GM10266 (cell line): Measurements from ENCODE around the gene RYR1.

ENCODE experiments used
- DNase-seq: peaks from one replicate; pipeline ENCODE4 v3.0.0; 2012; ENCODE audit errors: extremely low spot score
- TF ChIP-seq, protein P1 (sequence below): IDR thresholded peaks from 2 replicates; pipeline ENCODE4 v1.5.1; 2012; ENCODE audit warnings: mild to moderate bottlenecking, low read depth; ENCODE audit not compliant: control insufficient read depth, insufficient read depth; ENCODE audit errors: missing control alignments

The RYR1 gene

DNA sequence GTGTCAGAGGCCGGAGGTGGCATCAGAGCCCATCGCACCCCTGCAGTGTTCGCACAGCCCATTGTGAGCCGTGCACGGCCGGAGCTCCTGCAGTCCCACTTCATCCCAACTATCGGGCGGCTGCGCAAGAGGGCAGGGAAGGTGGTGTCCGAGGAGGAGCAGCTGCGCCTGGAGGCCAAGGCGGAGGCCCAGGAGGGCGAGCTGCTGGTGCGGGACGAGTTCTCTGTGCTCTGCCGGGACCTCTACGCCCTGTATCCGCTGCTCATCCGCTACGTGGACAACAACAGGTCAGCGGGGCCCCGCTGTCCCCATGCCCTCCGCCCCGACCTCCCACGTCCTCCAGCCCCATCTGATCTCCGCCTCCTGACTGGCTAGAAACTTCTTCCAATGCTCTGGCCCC, 85.7 kb downstream of the RYR1 start:
- no peak for DNase-seq
- TF ChIP-seq, protein P1, sequence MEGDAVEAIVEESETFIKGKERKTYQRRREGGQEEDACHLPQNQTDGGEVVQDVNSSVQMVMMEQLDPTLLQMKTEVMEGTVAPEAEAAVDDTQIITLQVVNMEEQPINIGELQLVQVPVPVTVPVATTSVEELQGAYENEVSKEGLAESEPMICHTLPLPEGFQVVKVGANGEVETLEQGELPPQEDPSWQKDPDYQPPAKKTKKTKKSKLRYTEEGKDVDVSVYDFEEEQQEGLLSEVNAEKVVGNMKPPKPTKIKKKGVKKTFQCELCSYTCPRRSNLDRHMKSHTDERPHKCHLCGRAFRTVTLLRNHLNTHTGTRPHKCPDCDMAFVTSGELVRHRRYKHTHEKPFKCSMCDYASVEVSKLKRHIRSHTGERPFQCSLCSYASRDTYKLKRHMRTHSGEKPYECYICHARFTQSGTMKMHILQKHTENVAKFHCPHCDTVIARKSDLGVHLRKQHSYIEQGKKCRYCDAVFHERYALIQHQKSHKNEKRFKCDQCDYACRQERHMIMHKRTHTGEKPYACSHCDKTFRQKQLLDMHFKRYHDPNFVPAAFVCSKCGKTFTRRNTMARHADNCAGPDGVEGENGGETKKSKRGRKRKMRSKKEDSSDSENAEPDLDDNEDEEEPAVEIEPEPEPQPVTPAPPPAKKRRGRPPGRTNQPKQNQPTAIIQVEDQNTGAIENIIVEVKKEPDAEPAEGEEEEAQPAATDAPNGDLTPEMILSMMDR = no peak

DNA sequence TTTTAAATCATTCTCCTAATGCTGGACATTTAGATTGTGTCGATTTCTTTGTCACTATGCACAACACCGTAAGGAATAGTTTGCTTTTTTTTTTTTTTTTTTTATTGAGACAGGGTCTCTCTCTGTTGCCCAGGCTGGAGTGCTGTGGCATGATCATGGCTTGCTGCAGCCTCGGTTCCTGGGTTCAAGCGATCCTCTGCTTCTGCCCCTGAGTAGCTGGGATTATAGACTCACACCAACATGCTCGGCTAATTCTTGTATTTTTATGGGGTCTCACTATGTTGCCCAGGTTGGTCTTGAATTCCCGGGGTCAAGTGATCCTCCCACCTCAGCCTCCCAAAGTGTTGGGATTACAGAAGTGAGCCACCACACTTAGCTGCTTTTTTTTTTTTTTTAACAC, 86.5 kb downstream of the RYR1 start:
- DNase-seq = no peak
- TF ChIP-seq, protein P1 = no peak

DNA sequence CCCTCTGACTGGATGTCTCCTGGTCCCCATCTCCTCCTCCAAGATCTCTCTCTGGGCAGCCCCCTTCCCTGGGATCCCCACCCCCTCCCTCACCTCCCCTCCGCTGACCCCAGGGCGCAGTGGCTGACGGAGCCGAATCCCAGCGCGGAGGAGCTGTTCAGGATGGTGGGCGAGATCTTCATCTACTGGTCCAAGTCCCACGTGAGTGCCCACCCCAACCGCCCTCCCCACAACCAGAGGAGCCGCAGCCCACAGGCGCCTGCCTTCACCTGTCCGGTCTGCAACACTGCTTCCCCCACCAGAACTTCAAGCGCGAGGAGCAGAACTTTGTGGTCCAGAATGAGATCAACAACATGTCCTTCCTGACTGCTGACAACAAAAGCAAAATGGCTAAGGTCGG, 89.4 kb downstream of the RYR1 start:
- no peak for DNase-seq
- TF ChIP-seq, protein P1 = no peak

DNA sequence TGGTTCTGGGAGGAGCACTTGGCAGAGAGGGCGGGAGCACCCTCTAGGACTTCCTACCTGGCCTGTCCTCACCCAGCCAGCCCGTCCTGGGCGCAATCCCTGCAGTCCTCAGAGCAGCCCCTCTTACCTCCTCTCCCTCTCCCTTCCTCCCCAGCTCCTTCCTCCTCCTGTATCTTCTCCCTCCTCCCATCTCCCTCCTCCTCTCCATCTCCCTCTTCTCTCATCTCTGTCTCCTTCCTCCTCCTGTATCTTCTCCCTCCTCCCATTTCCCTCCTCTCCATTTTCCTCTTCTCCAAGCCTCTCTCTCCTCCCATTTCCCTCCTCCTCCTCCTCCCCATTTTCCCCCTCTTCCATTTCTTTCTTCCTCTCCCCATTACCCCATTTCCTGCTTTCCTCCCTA, 89.8 kb downstream of the RYR1 start:
- DNase-seq = no peak
- TF ChIP-seq, protein P1 = no peak

DNA sequence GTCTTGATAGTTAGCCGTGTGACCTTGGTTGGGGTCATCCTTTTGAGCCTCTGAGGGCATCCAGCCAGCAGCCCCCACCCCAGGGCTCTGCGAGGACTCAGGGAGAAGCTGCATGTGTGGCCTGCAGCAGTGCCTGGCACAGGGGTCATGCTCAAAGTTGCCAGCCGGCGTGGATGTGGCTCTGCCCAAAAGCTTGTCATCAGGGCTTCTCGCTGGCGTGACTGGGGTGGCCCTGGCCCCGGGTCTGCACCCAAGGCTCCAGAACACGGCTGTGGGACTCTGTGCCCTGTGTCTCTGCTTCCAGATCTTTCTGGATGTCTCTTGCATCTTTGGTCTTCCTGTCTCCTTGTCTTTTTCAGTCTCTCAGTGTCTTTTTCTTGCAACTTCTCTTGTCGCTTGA, 90.9 kb downstream of the RYR1 start:
- no peak for DNase-seq
- TF ChIP-seq, protein P1 = no peak

- DNase-seq = no peak
- TF ChIP-seq, protein P1 = no peak
Measured at GRCh38 chr19:38524994-38525634, 91.6 kb downstream of the RYR1 start.

GRCh38 chr19:38526430-38526829, 92.9 kb downstream of the RYR1 start:
- no peak for DNase-seq
- TF ChIP-seq, protein P1 = no peak
